ENCODE results near the gene INSYN2B.

The INSYN2B gene

DNA sequence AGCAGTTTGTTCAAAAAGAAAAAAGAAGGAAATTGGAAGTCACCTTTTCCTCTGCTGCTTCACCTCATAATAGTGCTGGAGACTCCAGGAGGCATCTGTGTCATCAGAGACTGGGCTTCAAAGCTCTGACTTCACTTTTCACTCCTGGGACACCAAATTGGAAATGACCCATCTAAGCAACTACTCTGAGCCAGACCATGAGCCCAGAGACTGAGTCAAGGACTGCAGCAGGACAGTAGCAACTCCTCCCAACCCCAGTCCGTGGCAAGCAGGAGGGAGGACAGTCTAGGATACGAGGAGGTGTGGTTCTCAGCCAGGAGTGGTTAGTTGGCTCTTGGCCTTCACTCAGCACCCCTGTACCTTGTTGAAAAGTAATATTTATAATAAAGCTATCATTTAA, 131.5 kb downstream of the INSYN2B start:
- TF ChIP-seq, protein P1, sequence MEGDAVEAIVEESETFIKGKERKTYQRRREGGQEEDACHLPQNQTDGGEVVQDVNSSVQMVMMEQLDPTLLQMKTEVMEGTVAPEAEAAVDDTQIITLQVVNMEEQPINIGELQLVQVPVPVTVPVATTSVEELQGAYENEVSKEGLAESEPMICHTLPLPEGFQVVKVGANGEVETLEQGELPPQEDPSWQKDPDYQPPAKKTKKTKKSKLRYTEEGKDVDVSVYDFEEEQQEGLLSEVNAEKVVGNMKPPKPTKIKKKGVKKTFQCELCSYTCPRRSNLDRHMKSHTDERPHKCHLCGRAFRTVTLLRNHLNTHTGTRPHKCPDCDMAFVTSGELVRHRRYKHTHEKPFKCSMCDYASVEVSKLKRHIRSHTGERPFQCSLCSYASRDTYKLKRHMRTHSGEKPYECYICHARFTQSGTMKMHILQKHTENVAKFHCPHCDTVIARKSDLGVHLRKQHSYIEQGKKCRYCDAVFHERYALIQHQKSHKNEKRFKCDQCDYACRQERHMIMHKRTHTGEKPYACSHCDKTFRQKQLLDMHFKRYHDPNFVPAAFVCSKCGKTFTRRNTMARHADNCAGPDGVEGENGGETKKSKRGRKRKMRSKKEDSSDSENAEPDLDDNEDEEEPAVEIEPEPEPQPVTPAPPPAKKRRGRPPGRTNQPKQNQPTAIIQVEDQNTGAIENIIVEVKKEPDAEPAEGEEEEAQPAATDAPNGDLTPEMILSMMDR (IDR thresholded peaks at IDR 0.05): no peak
- H3K27ac ChIP-seq: no peak overlapping the region
- no peak overlapping the region for H3K4me3 ChIP-seq
- DNase-seq (ENCODE audit: low spot score): no peak

DNA sequence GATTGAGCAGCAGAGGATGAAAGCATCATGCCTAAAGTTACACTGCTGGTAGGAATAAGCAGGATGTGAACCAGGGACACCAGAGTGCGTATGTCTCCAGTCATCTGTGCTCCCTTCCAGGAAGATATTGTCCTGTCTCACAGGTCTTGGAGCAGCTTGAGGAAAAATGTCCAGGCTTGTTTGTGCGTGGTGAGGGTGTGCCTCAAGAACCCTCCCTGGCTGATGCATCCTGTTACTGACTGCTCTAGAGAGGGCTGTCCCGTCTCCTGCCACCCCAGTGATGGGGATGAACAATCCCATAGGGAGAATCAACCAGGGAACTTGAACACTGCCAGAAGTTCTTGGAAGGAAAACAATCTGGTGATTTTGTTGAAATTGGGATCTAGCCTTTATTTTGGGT, 132.0 kb downstream of the INSYN2B start:
- DNase-seq (ENCODE audit: low spot score): no peak
- H3K27ac ChIP-seq: no peak overlapping the region
- TF ChIP-seq, protein P1 (IDR thresholded peaks at IDR 0.05): no peak
- no peak overlapping the region for H3K4me3 ChIP-seq

DNA sequence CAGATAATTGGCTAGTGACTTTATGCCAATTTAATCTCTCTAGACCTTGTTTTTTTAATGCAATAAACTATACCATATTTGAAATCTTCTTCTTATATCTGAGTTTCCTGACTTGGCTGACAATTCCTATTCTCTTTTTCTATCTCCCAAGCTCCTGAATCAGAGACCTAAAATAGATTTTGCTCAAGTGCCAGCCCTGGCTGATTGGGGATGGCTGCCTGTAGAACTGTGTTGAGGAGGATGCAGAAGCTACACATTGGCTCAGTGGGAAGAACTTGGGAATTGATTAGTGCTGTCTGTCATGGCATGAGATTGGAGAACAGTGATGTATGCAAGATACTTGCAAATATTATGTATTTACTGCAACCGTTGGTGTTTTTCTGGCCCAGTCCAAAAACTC, 132.8 kb downstream of the INSYN2B start:
- Histone ChIP-seq H3K27ac (no peak overlapping the region), H3K4me3 (no peak overlapping the region)
- TF ChIP-seq, protein P1 (IDR thresholded peaks at IDR 0.05): no peak
- DNase-seq (ENCODE audit: low spot score): no peak

DNA sequence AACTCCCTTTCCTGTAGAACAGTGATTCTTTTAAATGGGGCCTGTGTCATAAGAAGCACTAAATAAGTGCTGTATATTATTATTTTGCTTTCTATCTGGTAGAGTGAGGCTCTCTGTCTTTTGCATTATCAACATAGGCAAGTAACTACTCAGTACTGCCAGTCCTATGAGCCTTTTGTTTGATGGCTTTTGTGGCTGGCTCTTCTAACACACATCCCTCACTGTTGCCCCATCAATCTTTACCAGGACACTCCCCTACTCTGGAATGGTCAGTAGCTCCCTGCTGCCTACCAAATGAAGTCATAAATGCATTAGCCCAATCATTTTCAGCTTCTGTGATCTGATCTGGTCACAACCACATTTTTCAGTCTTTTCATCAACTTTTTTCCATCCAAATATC, 137.6 kb downstream of the INSYN2B start:
- TF ChIP-seq, protein P1 (IDR thresholded peaks at IDR 0.05): no peak
- H3K27ac ChIP-seq: no peak overlapping the region
- DNase-seq (ENCODE audit: low spot score): no peak
- no peak overlapping the region for H3K4me3 ChIP-seq

- Histone ChIP-seq H3K27ac (no peak overlapping the region), H3K4me3 (no peak overlapping the region)
- no peak for DNase-seq (ENCODE audit: low spot score)
- TF ChIP-seq, protein P1 (IDR thresholded peaks at IDR 0.05): no peak
Observed at GRCh38 chr5:169840405-169840804, 139.9 kb downstream of the INSYN2B start.

- TF ChIP-seq, protein P1 (IDR thresholded peaks at IDR 0.05): no peak
- Histone ChIP-seq H3K4me3 (no peak overlapping the region), H3K27ac (no peak overlapping the region)
- no peak for DNase-seq (ENCODE audit: low spot score)
Observed at GRCh38 chr5:169838688-169839087, 141.6 kb downstream of the INSYN2B start.

DNA sequence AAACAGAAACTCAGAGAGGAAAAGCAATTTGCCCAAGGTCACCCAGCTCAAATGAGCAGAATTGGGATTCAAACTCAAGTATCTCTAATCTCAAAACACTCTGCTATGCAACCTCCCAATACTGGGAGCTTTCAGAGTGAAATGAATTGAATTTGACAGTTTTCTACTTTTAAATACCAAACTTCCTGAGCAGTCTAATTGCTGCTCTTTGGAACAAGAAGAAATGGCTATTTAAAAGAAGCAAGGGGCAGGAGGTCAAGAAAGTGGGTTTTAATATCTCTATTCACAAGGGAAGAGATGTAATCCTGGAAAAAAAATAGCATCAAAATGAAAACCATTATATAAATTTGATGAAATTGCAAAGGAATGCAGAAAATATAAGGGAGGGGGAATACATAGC, 142.6 kb downstream of the INSYN2B start:
- no peak for DNase-seq (ENCODE audit: low spot score)
- TF ChIP-seq, protein P1 (IDR thresholded peaks at IDR 0.05): no peak
- Histone ChIP-seq H3K27ac (no peak overlapping the region), H3K4me3 (no peak overlapping the region)

Data from coronary artery (tissue), 2 donors.